Activated CD4-positive, CD25-positive, alpha-beta regulatory T cell treated with anti-CD3 and anti-CD28 coated beads, Interleukin-2, amount 50 U/mL, for 72 hours (primary cell): ENCODE measurements around the gene SAMSN1.

ENCODE experiments used
- DNase-seq: peaks from one replicate; pipeline ENCODE4 v3.0.0; 2021

The SAMSN1 gene

DNA sequence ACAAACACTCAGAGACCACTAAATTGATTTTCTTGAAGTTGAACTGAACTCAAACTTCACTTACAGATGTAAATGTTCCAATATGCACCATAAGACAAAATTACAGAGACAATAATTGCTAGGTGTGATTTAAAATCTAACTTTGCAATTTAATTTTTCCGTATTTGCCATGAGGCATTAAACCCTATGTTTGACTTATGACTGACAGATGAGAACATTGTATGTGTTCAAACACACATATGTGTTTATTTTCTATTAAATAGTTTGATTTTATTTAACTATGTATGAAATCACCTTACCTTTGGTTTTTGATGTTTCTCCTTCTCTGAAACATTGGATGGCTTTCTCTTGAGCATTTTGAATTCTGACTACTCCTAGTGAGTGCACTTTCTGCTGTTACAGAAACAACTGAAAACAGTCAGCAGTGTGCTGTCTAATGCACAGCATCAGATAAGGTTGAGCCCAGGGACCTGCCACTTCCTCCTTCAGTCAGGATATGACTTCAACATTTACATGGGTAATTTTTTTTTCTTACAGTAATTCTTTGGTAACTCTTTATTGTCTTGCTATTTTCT, at the start of gene SAMSN1:
Gene SAMSN1 (minus strand): TSS at position 410 of the 575 bp plus-strand sequence. CDS start 54 bp downstream, at position 356.
- DNase-seq = peak; percentile 43

DNA sequence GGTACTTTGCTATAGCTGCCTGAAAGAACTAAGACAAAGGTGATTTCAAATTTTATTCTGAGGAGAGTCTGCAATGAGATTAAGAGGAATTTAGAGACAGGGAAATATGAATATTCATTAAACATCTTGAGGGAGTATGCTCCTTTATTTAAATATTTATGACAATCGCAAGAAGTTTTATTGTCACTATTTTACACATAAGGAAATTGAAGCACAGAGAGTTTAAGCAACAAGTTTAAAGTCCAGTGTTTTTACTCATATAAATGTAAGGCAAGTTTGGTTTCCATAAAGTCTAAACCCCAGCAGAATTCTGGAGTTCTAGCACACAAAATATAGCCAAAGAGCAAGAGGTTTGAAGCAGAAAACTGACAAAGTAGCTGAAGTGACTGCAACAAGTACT, 49.3 kb upstream of the SAMSN1 start:
- no peak for DNase-seq

DNA sequence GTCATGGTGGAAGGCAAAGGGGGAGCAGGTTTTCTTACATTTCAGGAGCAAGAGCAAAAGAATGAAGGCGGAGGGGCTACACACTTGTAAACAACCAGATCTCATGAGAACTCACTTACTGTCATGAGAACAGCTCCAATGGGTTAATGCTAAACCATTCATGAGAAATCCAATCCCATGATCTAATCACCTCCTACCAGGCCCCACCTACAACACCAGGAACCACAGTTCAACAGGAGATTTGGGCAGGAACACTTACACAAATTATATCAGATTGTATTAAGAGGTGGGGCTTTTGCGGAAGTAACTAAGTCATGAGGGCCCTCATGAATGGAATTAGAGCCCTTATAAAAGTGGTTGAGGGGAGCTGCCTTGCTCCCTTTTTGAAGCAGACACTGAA, 48.9 kb upstream of the SAMSN1 start:
- no peak for DNase-seq

DNA sequence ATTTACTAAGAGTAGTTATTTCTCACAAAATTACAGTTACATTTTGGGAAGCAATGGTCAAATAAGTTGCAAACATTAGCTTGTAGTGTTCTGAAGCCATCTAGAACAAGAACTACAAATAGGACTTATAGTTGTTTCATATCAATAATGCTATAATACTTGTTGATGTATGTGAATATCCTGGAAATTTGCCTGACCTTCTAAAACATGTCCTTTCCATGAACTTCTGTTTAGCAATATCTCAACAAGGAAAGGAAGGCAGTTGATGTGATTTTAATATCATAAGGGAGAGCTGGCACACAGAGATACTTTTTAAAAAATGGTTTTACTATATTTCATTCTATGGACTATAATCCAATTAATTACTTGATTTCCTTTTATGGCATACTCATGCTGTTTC, 47.1 kb upstream of the SAMSN1 start:
- no peak for DNase-seq

DNA sequence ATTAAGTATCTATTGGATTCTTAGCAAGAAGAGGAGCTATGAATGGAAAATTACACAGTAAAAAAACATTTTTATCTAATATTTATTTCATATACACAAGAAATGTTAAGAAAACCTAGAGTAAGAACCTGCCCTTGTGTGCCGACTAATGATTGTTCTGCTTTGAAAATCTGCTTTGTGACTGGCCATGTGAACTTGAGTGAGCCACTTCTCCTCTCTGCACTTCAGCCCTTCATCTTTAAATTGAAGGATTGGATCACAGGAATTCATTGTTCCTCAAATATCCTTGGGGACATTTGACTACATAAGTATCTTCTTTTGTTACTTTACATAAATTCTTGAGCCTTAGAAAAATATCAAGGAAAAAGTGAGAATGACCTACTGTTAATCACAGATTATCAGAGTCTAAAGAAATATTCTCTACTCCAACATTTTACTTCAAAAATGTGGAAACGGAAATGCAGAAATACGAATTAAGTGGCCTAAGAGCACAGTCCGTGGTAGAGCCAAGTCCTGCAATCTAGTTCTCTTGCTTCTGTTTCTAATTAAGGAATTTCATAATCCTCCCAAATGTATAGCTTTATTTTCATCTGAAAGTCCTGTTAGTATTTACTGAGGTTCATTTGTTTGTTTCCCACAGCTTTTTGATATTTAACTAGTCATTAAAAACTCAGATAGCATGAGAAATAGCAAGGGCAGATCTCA, 46.3 kb upstream of the SAMSN1 start:
- DNase-seq = no peak

DNA sequence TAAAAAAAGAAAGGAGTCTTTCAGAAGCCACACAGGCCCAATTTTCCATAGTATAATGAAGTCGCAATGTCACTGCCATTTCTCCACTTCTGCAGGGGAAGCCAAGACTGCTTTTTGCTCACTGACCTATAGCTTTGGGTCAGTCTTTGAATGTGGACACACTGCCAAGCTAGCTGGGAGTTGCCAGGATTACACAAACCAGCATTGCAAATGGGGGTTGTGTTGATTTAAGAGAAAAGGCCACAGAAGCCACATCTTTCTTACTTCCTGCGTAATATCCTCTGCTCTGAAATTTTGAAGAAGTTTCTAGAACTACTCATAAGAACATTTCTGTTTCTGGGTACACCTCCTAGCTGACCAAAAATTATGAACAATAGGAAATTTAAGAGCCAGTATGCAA, 45.8 kb upstream of the SAMSN1 start:
- no peak for DNase-seq

DNA sequence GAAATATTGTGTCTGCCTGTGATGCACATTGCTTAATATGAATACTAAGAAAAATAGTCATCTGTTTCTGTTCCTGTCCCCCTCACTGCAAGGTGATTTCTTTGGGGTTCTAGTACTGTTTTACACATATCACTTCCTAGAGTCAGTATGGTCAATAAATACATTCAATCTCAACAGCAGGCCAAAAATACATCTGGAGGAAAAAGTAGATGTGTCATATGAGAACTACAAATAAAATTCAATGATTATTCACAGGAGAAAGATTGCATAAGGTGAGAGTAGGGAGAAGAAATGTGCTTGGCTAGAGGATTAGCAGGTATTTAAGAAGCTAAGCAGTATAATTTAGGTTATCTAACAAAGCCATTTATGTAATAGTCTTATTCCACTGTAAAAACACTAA, 45.3 kb upstream of the SAMSN1 start:
- DNase-seq = no peak

DNA sequence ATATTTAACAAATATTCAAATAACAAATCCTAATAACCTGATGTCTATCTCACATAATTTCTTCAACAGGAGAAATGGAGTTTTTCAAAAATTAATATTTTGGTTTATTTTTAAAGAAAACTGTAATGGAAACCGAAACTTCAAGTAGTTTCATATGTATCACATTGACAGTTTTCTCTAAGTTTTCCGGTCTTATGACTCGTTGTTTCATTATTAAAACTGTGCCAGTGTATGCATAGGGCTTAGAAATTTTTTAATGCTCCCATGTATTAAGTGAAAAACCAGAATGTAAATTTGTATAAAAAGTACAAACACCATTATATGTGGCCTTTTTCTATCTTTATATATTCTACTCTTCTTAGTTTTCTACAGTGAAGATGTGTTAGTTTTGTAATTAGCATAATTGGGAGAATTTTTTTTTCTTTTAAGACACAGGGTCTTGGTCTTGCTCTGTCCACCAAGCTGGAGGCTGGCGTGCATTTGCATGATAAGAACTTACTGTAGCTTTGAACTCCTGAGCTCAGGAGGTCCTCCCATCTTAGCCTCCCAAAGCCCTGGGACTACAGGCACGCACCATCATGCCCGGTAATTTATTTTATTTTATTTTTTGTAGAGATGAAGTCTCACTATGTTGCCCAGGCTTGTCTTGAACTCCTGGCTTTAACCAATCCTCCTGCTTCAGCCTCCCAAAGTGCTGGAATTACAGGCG, 43.9 kb upstream of the SAMSN1 start:
- no peak for DNase-seq

DNA sequence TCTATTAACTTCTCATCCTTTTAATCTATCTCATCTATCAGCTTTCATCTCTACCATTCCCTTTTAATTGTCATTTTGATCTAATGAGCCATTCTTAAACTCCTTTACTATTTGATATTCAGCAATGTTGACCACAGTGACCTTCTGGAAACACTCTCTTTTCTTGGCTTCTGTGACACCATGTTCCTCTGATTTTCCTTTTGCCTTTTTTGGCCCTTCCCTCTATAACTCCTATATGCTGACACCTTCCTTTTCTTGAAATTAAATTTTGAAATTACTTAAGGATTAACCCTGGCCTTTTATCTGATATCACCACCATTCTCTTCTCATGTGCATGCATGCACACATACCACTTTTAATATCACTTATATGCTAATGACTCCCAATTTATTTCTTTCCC, 41.2 kb upstream of the SAMSN1 start:
- DNase-seq = no peak

DNA sequence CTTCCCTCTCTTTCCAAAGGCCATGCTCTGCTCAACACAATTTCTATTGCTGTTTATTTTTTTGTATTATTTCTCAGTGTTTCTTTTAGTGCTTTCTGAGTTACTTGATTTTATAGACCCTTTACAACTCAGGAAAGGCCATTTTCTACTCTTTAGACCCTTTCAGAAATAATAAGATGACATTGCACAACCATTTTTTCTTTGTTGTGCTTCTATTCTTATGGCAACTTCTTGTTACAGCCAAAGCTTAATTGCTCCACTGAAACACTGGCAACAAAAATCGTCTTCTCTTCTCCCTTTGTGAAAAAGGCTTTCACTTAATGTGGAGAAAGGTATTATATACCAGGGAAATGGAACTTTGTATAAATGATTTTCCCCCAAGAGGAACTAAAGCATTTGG, 39.0 kb upstream of the SAMSN1 start:
- DNase-seq = no peak

DNA sequence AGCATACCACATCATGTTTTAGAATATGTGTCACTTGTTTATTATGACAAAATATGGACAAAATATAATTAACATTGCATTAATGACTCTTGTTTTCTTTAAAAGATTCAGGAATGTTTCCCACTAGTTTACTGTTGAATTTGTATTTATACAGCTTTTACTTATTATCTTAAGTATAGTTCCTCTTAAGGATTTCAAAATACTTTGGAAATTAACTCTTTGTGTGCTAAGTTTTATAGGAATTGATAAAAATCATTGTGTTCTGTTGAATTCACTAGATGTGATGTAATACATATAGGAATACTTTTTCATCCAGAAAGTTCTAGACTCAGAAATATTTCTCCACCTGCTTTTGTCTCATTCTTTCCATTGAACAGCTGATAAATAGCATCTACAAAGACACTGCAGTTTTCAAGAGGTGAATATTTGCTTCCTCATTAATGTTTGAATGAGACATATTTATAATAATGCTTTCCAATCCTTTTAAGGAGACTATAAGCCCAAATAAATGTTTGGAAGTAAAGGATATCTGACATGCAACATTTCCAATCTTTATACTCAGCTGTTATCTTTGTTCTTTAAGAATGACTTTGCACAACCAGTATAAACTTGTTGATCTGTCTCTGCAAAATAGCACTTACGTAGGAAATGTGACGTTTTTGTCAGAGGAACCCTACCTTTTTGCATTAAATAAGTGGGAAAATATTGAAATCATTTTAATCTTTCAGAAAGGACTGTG, 38.4 kb upstream of the SAMSN1 start:
- DNase-seq = no peak

DNA sequence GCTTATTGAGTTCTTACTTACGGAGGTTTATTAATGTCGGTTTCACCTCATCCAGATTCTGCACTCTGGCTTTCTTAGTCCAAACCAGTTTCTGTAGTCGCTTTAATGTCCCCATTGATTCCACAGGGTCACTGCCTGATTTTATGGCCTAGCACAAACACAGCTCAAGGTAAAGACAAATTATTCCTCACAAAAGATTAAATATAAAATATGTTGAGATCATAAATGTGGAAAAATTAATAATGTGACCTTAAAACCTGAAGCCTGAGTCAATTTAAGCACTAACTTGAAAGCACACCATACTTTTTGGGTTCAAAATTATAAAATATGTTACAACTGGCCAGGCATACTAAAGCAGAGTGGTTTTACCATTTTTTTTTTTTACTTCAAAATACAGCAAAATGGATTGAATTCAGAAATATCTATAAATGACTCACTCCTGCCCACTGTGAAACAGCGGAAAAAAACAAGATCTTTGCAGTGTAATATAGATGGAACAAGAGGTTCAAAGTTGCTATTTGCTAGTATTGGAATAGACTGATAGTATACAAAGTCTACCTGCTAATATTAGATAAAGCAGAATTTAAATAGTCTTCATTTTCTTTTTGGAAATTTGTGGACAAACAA, 37.6 kb upstream of the SAMSN1 start:
- no peak for DNase-seq

DNA sequence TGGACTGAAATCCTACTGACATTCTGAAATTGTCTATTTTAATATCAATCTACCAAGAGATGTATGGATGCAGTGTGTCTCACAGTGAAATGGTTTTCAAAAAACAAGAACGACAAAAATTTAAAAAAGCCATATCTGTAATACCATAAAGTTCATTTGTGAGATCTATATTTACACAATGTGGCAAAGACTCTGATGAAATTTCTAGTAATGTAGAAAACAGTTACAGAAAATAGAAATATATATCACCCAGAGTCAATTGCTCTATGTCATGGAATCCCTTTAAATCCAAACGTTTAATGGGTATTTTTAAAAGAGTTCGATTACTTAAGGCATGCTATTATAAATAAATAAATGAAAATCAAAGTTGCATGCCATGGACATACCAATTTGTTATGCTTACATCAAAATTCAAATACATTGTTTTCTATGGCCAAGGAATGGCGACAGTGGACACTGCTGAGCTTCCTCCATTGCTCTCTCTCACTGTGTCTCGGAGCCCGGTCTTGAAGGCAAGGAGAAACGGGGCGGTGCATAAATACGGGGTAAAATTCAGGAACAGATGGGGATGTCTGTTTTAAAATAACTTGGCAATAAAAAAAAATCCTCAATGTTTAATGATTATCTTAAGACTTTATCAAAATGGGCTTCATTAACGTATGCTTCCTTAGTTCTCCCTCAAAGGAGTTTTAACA, 37.0 kb upstream of the SAMSN1 start:
- no peak for DNase-seq

DNA sequence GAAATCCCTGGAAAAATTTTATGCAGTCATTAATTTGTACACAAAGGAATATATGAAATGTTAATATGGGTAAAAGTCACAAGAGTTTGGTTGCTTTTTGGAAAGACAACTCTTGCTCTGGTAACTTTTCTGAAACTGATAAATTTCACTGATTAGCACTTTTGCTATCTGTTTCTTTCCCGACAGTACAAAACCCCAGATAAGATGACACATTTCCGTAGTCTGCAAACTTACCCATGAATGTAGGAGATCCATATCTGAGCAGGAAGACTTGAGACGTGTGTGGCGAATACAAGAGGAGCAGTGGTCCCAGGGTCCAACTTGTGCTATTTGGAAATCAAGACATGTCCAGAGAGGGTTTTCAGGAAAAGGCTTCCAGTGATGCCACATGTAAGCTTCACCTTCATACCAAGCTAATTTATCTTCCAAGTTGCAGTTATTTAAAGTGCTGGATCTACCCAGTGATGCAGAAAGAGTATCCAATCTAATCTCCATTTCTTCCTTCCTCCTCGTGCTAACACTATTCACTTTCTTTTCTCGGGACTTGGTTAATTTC, 35.9 kb upstream of the SAMSN1 start:
- no peak for DNase-seq

DNA sequence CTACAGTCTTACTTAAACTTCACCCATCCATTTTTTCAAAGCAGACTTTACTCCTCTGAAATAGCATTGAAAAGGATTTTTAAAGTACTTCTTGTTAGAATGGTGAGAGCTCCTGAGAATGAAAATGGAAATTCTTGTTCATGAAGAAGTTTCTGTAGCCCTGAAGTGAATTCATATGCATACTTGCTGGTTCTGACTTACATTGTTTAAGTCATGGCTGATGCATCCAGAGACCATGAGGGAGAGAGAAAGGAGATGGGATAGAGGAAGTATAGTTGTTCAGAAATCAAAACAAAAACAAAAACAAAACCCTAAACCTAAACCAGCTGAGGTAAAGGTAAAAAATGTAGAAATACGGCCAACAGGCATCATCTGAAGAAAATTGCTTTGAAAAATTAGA, 27.1 kb upstream of the SAMSN1 start:
- DNase-seq = no peak

DNA sequence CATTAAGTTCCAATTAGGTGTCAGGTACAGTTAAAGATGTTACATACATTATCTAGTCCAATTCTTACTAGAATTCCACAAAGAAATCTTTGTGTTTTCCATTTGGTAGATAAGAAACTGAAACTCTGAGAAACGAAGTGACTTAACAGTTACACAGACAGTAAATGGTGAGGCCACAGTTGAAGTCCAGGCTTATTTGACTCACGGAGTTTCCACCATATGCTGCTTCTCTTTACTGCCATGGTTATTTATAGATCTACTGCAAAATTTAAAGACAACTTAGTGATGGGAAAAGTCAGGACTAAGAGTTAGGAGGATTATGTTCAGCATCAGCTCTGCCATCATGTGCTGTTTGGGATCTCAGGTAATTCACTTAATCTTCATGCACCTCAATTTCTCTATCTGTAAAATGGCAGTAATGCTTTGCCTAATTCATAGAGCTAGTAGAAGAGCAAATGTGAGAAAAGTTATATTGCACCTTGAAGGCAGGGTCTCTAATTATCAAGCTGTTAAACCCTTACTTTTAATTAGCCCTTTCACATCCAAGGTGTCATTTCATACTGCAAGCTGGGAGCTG, 26.2 kb upstream of the SAMSN1 start:
- DNase-seq = no peak

DNA sequence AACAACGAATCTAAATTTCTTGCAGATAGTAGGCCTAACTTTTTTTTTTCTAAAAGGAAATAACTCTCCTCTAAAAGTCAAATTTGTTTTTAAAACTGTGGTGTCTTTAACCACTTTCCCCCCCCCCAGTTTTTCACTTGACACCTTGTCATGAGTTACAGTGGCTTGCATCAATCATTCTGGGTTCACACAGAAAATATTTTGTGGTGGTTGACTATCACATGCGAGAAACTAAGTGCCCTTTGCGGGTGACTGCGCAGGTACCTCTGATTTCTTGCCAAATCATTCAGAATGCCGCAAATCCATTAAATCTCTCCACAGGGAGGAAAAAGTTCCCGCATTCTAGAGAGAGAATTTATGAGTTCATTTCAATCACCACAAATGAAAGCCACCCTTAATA, 23.8 kb upstream of the SAMSN1 start:
- no peak for DNase-seq

DNA sequence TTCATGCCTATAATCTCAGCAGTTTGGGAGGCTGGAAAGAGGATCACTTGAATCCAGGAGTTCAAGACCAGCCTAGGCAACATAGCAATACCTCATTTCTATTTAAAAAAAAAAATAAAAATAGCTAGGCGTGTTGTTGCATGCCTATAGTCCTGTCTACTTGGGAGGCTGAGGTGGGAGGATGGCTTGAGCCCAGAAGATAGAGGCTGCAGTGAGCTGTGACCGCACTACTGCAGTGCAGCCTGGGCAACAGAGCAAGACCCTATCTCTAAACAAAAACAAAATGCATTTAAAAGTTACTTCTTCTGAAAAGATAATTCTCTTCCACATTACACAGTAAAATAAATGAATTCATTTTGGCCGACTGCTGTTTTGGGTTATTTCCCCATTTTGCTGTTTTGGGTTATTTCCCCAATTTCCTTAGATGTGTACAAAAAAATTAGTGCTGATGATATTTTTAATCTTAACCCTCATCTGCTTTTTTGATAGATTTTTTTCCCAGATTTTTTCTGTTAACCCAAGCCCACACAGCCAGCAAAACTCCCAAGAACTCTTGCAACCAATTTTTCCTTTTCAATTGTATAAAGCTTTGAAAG, 23.0 kb upstream of the SAMSN1 start:
- no peak for DNase-seq

DNA sequence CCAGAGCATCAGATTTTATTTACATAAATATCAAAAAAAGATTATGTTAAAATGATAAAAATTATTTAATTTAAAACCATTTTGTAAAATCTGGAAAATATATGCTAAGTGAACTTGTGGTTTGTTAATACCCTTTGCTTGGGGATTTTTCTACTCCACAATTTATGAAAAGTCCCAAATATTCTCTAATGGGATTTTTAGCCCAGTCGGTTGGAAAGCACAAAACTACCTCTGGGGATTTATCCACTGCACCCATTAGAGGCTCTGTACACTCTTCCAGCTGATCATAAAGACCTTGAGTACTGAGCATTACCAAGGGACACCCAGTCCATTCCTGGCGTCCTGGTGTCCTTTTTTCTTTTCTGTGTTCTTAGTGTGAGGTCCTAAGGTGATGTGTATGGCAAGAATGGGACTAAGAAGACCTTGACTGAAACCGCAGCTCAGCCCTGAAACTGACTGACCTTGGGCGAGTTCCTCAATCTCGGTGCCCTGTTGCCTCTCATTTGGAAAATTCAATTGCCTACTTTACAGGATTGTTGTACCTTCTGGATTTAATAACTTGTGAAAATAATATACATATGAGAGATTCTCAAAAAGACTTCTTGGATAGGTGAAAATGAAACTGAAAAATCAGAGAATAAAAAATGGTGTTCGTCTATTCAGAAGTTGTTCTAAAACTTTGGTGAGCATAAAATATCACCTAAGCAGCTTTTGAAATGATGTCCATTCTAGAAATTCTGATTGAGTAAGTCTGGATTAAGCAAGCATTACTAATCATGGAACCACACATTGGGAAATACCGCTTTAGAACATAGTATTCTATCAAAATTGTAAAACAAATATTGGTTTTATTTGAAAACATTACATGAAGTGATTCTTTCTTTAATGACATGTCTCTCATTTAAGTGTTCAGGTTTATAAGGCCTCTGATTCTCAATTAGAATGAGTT, 21.5 kb upstream of the SAMSN1 start:
- no peak for DNase-seq

DNA sequence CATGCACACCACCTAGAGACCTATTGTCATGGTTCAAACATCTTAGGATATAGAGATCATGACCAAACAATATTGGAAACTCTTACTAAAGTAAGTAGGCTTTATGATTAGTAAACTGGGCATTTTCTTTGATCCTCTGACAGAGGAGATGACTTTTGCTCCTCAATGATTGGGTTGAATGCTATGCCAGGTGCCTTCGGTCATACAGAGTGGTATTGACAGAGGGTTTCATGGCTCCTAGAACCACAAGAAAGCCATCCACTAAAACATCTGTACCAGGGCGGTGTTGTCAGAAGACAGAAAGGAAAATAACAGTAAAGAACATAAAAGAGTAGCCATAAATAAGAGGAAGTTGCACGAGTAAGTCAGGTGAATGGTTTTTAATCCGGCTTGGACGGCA, 20.8 kb upstream of the SAMSN1 start:
- DNase-seq = no peak
